SK-N-SH treated with all-trans-retinoic acid at 6 μM for 48 hours (cell line): ENCODE results near the gene RSPH9.

ENCODE experiments used
- ATAC-seq: fragments of 200-7000 bp; cut with Tn5 transposase; 3 replicates; pipeline ENCODE4 v1.9.1; 2020; ENCODE audit warnings: mild to moderate bottlenecking, moderate library complexity
- ARNTL ChIP-seq: fragments of 450-650 bp; formaldehyde crosslinking; IDR thresholded peaks from 2 replicates; pipeline ENCODE4 v1.5.0; 2020; ENCODE audit warnings: low read depth, mild to moderate bottlenecking, moderate library complexity, borderline replicate concordance
- BACH2 ChIP-seq: fragments of 250-450 bp; sonication (Bioruptor Pico); IDR thresholded peaks from 2 replicates; pipeline ENCODE4 v1.9.0; 2021; ENCODE audit warnings: mild to moderate bottlenecking, borderline replicate concordance
- CSDC2 ChIP-seq: fragments of 250-450 bp; sonication (Bioruptor Pico); IDR thresholded peaks from 2 replicates; pipeline ENCODE4 v1.5.0; 2020; ENCODE audit warnings: mild to moderate bottlenecking, moderate library complexity
- ESRRG ChIP-seq: fragments of 250-450 bp; sonication (Bioruptor Pico); IDR thresholded peaks from 2 replicates; pipeline ENCODE4 v1.6.1; 2021; ENCODE audit warnings: mild to moderate bottlenecking
- GLIS3 ChIP-seq: fragments of 250-450 bp; sonication (Bioruptor Pico); IDR thresholded peaks from 2 replicates; pipeline ENCODE4 v1.5.0; 2020; ENCODE audit warnings: mild to moderate bottlenecking, moderate library complexity
- ISL1 ChIP-seq: fragments of 250-450 bp; sonication (Bioruptor Pico); IDR thresholded peaks from 2 replicates; pipeline ENCODE4 v2.1.2; 2022; ENCODE audit warnings: mild to moderate bottlenecking, moderate library complexity
- OSR1 ChIP-seq: fragments of 250-450 bp; sonication (Bioruptor Pico); IDR thresholded peaks from 2 replicates; pipeline ENCODE4 v1.8.0; 2022; ENCODE audit warnings: moderate library complexity, mild to moderate bottlenecking, inconsistent platforms
- RARB ChIP-seq: fragments of 250-450 bp; sonication (Bioruptor Pico); IDR thresholded peaks from 2 replicates; pipeline ENCODE4 v1.8.0; 2021; ENCODE audit warnings: mild to moderate bottlenecking, moderate library complexity
- TCF4 ChIP-seq: fragments of 250-450 bp; sonication (Bioruptor Pico); IDR thresholded peaks from 2 replicates; pipeline ENCODE4 v1.8.0; 2021; ENCODE audit warnings: mild to moderate bottlenecking, moderate library complexity, borderline replicate concordance
- TOX ChIP-seq: fragments of 250-450 bp; sonication (Bioruptor Pico); IDR thresholded peaks from 2 replicates; pipeline ENCODE4 v1.8.0; 2021; ENCODE audit warnings: mild to moderate bottlenecking, moderate library complexity, borderline replicate concordance
- ZC3H10 ChIP-seq: fragments of 250-450 bp; sonication (Bioruptor Pico); IDR thresholded peaks from 2 replicates; pipeline ENCODE4 v1.5.1; 2021; ENCODE audit warnings: mild to moderate bottlenecking, moderate library complexity
- ZFP3 ChIP-seq: fragments of 250-450 bp; sonication (Bioruptor Pico); IDR thresholded peaks from 2 replicates; pipeline ENCODE4 v1.5.0; 2020; ENCODE audit warnings: mild to moderate bottlenecking, moderate library complexity
- ZFP30 ChIP-seq: fragments of 450-650 bp; formaldehyde crosslinking; IDR thresholded peaks from 2 replicates; pipeline ENCODE4 v1.5.0; 2022; ENCODE audit warnings: mild to moderate bottlenecking, moderate library complexity
- ZNF565 ChIP-seq: fragments of 450-650 bp; formaldehyde crosslinking; conservative IDR thresholded peaks from 2 replicates; pipeline ENCODE4 v1.5.0; 2020; ENCODE audit warnings: low read depth, mild to moderate bottlenecking, moderate library complexity
- ZNF70 ChIP-seq: fragments of 450-650 bp; formaldehyde crosslinking; IDR thresholded peaks from 2 replicates; pipeline ENCODE4 v1.5.0; 2020; ENCODE audit warnings: mild to moderate bottlenecking, moderate library complexity
- ZNF8 ChIP-seq: fragments of 450-650 bp; formaldehyde crosslinking; IDR thresholded peaks from 2 replicates; pipeline ENCODE4 v1.5.0; 2020; ENCODE audit warnings: mild to moderate bottlenecking, moderate library complexity
- TF ChIP-seq, protein P1 (sequence below): fragments of 250-450 bp; sonication (Bioruptor Pico); IDR thresholded peaks from 2 replicates; pipeline ENCODE4 v1.5.1; 2021; ENCODE audit warnings: mild to moderate bottlenecking, moderate library complexity
- TF ChIP-seq, protein P2 (sequence below): fragments of 250-450 bp; sonication (Bioruptor Pico); IDR thresholded peaks from 2 replicates; pipeline ENCODE4 v1.5.1; 2020; ENCODE audit warnings: low read depth, mild to moderate bottlenecking, moderate library complexity
- TF ChIP-seq, protein P3 (sequence below): fragments of 250-450 bp; sonication (Bioruptor Pico); IDR thresholded peaks from 2 replicates; pipeline ENCODE4 v1.8.0; 2021; ENCODE audit warnings: low read depth, mild to moderate bottlenecking, moderate library complexity, borderline replicate concordance
- TF ChIP-seq, protein P4 (sequence below): fragments of 250-450 bp; sonication (Bioruptor Pico); IDR thresholded peaks from 2 replicates; pipeline ENCODE4 v1.5.0; 2020; ENCODE audit warnings: mild to moderate bottlenecking, moderate library complexity

Gene RSPH9

DNA sequence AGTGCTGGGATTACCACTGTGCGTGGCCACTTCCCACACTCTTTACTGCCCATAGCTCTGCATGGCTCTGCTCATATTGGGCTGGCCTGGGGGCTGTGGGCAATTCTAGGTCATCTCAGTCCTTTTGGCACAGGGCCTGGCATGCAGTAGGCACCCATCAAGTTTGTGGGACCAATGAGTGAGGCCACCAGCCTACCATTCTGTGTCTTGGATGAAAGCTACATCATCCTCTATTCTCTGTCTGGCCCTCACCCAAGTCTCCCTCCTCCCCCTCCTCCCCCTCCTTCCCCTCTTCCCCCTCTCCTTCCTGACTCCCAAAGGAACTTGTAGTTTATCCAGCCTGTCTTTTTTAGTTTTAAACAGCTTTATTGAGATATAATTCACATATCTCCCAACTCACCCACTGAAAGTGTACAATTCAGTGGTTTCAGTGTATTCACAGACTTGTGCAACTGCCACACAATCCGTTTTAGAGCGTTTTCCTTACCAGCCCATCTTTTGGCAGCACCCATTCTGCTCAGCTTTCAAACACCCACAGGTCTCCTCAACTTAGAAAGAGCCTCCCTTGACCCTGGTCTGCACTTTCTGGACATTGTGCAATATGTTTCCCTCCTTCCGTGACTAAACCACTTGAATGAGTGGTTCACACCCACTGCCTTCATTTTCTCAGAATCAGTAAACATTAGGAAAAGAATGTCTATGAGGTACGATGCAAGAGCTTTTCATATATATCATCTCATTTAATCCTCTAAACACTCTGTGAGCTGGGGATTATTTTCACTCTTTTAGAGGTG lies 64.2 kb downstream of the RSPH9 start:
- TF ChIP-seq ISL1 (CRISPR knock-in tag) = no peak
- no peak for TF ChIP-seq OSR1 (CRISPR knock-in tag)
- TF ChIP-seq CSDC2 (CRISPR knock-in tag) = no peak
- no peak for TF ChIP-seq ZFP30
- TF ChIP-seq, protein P1, sequence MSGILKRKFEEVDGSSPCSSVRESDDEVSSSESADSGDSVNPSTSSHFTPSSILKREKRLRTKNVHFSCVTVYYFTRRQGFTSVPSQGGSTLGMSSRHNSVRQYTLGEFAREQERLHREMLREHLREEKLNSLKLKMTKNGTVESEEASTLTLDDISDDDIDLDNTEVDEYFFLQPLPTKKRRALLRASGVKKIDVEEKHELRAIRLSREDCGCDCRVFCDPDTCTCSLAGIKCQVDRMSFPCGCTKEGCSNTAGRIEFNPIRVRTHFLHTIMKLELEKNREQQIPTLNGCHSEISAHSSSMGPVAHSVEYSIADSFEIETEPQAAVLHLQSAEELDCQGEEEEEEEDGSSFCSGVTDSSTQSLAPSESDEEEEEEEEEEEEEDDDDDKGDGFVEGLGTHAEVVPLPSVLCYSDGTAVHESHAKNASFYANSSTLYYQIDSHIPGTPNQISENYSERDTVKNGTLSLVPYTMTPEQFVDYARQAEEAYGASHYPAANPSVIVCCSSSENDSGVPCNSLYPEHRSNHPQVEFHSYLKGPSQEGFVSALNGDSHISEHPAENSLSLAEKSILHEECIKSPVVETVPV (CRISPR knock-in tag) = no peak
- no peak for TF ChIP-seq TOX (CRISPR knock-in tag)
- TF ChIP-seq ZNF565 (CRISPR knock-in tag) = no peak
- TF ChIP-seq ZNF70 (CRISPR knock-in tag) = no peak
- TF ChIP-seq, protein P2, sequence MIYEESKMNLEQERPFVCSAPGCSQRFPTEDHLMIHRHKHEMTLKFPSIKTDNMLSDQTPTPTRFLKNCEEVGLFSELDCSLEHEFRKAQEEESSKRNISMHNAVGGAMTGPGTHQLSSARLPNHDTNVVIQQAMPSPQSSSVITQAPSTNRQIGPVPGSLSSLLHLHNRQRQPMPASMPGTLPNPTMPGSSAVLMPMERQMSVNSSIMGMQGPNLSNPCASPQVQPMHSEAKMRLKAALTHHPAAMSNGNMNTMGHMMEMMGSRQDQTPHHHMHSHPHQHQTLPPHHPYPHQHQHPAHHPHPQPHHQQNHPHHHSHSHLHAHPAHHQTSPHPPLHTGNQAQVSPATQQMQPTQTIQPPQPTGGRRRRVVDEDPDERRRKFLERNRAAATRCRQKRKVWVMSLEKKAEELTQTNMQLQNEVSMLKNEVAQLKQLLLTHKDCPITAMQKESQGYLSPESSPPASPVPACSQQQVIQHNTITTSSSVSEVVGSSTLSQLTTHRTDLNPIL = no peak
- TF ChIP-seq BACH2 = no peak
- TF ChIP-seq ZNF8 (CRISPR knock-in tag) = no peak
- TF ChIP-seq TCF4 (CRISPR knock-in tag) = no peak

DNA sequence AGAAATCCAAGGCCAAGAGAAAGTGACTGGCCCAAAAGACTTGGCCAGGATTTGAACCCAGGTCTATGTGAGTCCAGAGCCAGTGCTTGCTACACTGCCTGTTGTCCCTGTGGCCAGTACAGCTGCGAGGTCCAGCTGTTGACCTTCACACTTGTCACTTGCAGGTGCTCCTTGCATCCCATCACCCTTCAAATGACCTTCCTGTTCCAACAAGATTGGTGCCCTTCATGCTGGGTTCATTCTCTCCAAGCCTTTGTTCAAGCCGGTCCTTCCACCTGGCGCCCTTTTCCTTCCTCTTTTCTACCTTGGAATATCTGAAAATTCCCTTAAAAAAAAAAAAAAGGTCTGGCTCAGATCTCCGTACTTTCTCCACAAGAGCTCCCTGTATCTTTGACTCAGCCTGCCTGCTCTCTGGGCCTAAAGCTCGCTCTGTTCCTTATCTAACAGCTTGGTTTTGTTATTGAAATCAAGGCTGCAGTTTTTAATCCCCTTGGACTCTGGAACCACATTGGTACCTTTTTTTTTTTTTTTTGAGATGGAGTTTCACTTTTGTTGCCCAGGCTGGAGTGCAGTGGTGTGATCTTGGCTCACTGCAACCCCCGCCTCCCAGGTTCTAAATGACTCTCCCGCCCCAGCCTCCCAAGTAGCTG lies 64.9 kb downstream of the RSPH9 start:
- TF ChIP-seq, protein P3, sequence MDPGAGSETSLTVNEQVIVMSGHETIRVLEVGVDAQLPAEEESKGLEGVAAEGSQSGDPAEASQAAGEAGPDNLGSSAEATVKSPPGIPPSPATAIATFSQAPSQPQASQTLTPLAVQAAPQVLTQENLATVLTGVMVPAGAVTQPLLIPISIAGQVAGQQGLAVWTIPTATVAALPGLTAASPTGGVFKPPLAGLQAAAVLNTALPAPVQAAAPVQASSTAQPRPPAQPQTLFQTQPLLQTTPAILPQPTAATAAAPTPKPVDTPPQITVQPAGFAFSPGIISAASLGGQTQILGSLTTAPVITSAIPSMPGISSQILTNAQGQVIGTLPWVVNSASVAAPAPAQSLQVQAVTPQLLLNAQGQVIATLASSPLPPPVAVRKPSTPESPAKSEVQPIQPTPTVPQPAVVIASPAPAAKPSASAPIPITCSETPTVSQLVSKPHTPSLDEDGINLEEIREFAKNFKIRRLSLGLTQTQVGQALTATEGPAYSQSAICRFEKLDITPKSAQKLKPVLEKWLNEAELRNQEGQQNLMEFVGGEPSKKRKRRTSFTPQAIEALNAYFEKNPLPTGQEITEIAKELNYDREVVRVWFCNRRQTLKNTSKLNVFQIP (CRISPR knock-in tag) = no peak
- TF ChIP-seq ARNTL (CRISPR knock-in tag) = no peak
- TF ChIP-seq OSR1 (CRISPR knock-in tag) = no peak
- no peak for TF ChIP-seq BACH2
- TF ChIP-seq ISL1 (CRISPR knock-in tag) = no peak
- TF ChIP-seq, protein P2 = no peak
- TF ChIP-seq, protein P1 (CRISPR knock-in tag) = no peak
- TF ChIP-seq ZNF8 (CRISPR knock-in tag) = no peak
- no peak for TF ChIP-seq TCF4 (CRISPR knock-in tag)
- no peak for TF ChIP-seq ZFP3
- no peak for TF ChIP-seq ZNF565 (CRISPR knock-in tag)
- TF ChIP-seq ZNF70 (CRISPR knock-in tag) = no peak
- no peak for TF ChIP-seq ESRRG (CRISPR knock-in tag)
- no peak for TF ChIP-seq CSDC2 (CRISPR knock-in tag)
- TF ChIP-seq GLIS3 (CRISPR knock-in tag) = no peak

More for the DNA sequence above, 64.2 kb downstream of the RSPH9 start:
- no peak for ATAC-seq

DNA sequence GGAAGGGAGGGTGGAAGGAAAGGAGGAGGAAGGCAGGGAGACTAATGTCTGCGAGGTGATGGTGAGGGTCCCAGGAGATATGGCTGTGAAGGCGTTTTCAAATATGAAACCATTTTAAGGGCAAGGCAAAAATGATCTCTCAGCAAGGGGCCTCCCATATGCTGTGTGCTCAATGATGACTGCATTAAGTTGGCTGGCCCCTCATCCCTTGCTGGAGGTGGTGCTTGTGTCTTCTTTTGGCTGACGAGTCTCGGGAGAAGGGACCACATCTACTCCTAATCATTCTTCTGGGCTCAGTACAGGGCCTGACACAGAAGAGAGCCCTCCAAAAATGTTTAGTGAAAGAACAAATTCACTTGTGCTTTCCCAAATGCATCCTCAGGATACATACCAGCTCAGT lies 65.7 kb downstream of the RSPH9 start:
- no peak for ATAC-seq
- TF ChIP-seq OSR1 (CRISPR knock-in tag) (no peak), ISL1 (CRISPR knock-in tag) (no peak), ESRRG (CRISPR knock-in tag) (no peak), ZC3H10 (CRISPR knock-in tag) (no peak), ARNTL (CRISPR knock-in tag) (no peak), GLIS3 (CRISPR knock-in tag) (no peak), ZNF8 (CRISPR knock-in tag) (no peak), RARB (CRISPR knock-in tag) (no peak)
- TF ChIP-seq, protein P4, sequence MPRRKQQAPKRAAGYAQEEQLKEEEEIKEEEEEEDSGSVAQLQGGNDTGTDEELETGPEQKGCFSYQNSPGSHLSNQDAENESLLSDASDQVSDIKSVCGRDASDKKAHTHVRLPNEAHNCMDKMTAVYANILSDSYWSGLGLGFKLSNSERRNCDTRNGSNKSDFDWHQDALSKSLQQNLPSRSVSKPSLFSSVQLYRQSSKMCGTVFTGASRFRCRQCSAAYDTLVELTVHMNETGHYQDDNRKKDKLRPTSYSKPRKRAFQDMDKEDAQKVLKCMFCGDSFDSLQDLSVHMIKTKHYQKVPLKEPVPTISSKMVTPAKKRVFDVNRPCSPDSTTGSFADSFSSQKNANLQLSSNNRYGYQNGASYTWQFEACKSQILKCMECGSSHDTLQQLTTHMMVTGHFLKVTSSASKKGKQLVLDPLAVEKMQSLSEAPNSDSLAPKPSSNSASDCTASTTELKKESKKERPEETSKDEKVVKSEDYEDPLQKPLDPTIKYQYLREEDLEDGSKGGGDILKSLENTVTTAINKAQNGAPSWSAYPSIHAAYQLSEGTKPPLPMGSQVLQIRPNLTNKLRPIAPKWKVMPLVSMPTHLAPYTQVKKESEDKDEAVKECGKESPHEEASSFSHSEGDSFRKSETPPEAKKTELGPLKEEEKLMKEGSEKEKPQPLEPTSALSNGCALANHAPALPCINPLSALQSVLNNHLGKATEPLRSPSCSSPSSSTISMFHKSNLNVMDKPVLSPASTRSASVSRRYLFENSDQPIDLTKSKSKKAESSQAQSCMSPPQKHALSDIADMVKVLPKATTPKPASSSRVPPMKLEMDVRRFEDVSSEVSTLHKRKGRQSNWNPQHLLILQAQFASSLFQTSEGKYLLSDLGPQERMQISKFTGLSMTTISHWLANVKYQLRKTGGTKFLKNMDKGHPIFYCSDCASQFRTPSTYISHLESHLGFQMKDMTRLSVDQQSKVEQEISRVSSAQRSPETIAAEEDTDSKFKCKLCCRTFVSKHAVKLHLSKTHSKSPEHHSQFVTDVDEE (CRISPR knock-in tag) = no peak

More for the DNA sequence above, 64.9 kb downstream of the RSPH9 start:
- no peak for ATAC-seq
